Heart right ventricle (tissue), 16 donors: Measurements from ENCODE around the gene MCCC1. TPM values are rescaled to one million over a fixed set of nuclear protein-coding genes. Genes with fewer than 3 reads are reported as not detected.
"Not testable (repeated sequence)": the region's sequence is repeated elsewhere in the genome, so short reads cannot be mapped to it uniquely, and the experiment has no call there.

Source experiments
- ATAC-seq, 8 donors: fragments of 200-7000 bp; cut with Tn5 transposase; one replicate each; pipeline ENCODE4 v1.9.1; 2020; ENCODE audit warnings: mild to moderate bottlenecking in 8 of 8, moderate library complexity in 8 of 8, moderate number of reproducible peaks in 1 of 8
- DNase-seq, 2 donors: peaks; one replicate each; pipeline ENCODE4 v3.0.0-alpha.2; 2020
- H3K27ac ChIP-seq, 10 donors: fragments of 200-600 bp; sonication (generic) in 2 of 10; one replicate each; pipeline versions ENCODE4 v1.5.0 to v1.8.0; 2020 to 2022; ENCODE audit warnings: mild to moderate bottlenecking in 3 of 10
- H3K27me3 ChIP-seq, 7 donors: fragments of 200-600 bp; one replicate each; pipeline ENCODE4 v1.8.0; 2021 to 2022; ENCODE audit warnings: mild to moderate bottlenecking in 2 of 7
- H3K36me3 ChIP-seq, 9 donors: fragments of 200-600 bp; sonication (generic) in 1 of 9; one replicate each; pipeline versions ENCODE4 v1.5.0 to v1.8.0; 2020 to 2022; ENCODE audit warnings: mild to moderate bottlenecking in 2 of 9
- H3K4me1 ChIP-seq, 9 donors: fragments of 200-600 bp; sonication (generic) in 1 of 9; one replicate each; pipeline versions ENCODE4 v1.5.0 to v1.8.0; 2020 to 2022; ENCODE audit warnings: mild to moderate bottlenecking in 4 of 9
- H3K4me3 ChIP-seq, 10 donors: fragments of 200-600 bp; sonication (generic) in 2 of 10; one replicate each; pipeline versions ENCODE4 v1.5.0 to v1.8.0; 2020 to 2022; ENCODE audit warnings: mild to moderate bottlenecking in 7 of 10, moderate library complexity in 2 of 10
- H3K9me3 ChIP-seq, 11 donors: fragments of 200-600 bp in 10 of 11; sonication (generic) in 2 of 11; one replicate each; pipeline versions ENCODE4 v1.5.0 to v1.8.0; 2013 to 2022; ENCODE audit warnings: mild to moderate bottlenecking in 2 of 11, control low read depth in 1 of 11, moderate library complexity in 1 of 11
- CTCF ChIP-seq, 9 donors: fragments of 200-600 bp; sonication (generic) in 2 of 9; IDR thresholded peaks; one replicate each; pipeline versions ENCODE4 v1.5.0 to v1.8.0; 2021 to 2022; ENCODE audit warnings: antibody characterized with exemption in 9 of 9, mild to moderate bottlenecking in 5 of 9, moderate library complexity in 1 of 9
- WGBS, 2 donors: extraction: QIAGEN DNeasy Blood & Tissue Kit; methylation state at CpG; one replicate each; pipeline ENCODE4 v1.1.7; 2013; ENCODE audit warnings: inconsistent platforms in 1 of 2; 5-methylcytosine and 5-hydroxymethylcytosine counted together
- intact Hi-C, 10 donors: fragments of 100-400 bp; cut with DNase I; formaldehyde crosslinking; loops; one replicate each; pipeline versions ENCODE4 v1.11.1 to v1.14.2; 2022
- polyA plus RNA-seq, 2 donors: library from polyadenylated mRNA; stranded (reverse); fragments of 200-250 nt; gene quantifications; one replicate each; pipeline ENCODE4 v1.2.3, GENCODE V29; 2013
- total RNA-seq, 10 donors: library from RNA; stranded (reverse); fragmentation: NEBNext Ultra II Directional in 3 of 10; extraction: Animal tissue kit (Norgen Biotek cat#: 25700) in 3 of 10; gene quantifications; one replicate each; pipeline versions ENCODE4 v1.2.1 to v1.2.4, GENCODE V29; 2021 to 2023
- donor health status: Arrhythmogenic right ventricular cardiomyopathy.
- donor health status: ischemic (EF 13 %, LVEDD 7.1; RV severe dilation, severe dysfunction).
- donor health status: healthy with polysubstance abuse.
- donor health status: DM: no; HTN: yes; CAD: no.
- donor health status: DM: no; HTN: no; CAD: no.
- donor health status: ischemic (EF 25% LVEDD 6.9; RV normal size, moderate dysfunction).
- donor health status: ischemic (EF 25% LVEDD 5.7; RV mildly dilated, moderate dysfunction).
- donor health status: healthy.
- donor health status: DM: yes; HTN: yes; CAD: no.
- donor health status: Ischemic cardiomyopathy.
- donor health status: ischemic (EF 35%, LVEDD 5.7; RV mildly dilated, moderate dysfunction).
- donor health status: nonischemic (EF 11% LVEDD 7.7; RV severe dilation, severe dysfunction).
- donor health status: DM: yes; HTN: yes; CAD: no.
- donor health status: PGD.
- donor health status: ischemic (EF 29% LVEDD 5.4; RV normal size, mild dysfunction).
- donor health status: nonischemic (EF 23%, LVEDD 6.1; RV moderate dilation, normal function).

The MCCC1 gene
- total and polyA plus RNA-seq, 12 donors: 28.9 to 62.9 (median 46.0) TPM

GRCh38 chr3:183108470-183108869 is 9.2 kb upstream of the MCCC1 start:
- peaks cover 0 to 15% (median 3%) of the 10 kb centered on the region in 9 donors for H3K4me1 ChIP-seq
- H3K27me3 ChIP-seq: peaks cover 0 to 16% (median 11%) of the 10 kb centered on the region in 7 donors
- 71 to 81% methylated on average over 4 of the region's 4 CpGs for WGBS, 2 donors
- ATAC-seq (no peak), DNase-seq (no peak)
- peak overlapping the region in 1 of 10 donors; percentile 52 for H3K27ac ChIP-seq
- intact Hi-C loops: no loop called here
- no peak for TF ChIP-seq CTCF (IDR thresholded peaks at IDR 0.05)
- peaks cover 0 to 12% (median 0%) of the 10 kb centered on the region in 11 donors for H3K9me3 ChIP-seq
- H3K4me3 ChIP-seq: no peak overlapping the region
- no peaks in the 10 kb centered on the region for H3K36me3 ChIP-seq

GRCh38 chr3:183108001-183108449 is 8.7 kb upstream of the MCCC1 start:
- Histone ChIP-seq H3K9me3 (peaks cover 0 to 12% (median 0%) of the 10 kb centered on the region in 11 donors), H3K36me3 (no peaks in the 10 kb centered on the region), H3K27ac (peak overlapping the region in 1 of 10 donors; percentile 52), H3K4me1 (peaks cover 0 to 15% (median 3%) of the 10 kb centered on the region in 9 donors), H3K4me3 (no peak overlapping the region), H3K27me3 (peaks cover 0 to 12% (median 9%) of the 10 kb centered on the region in 7 donors)
- intact Hi-C loops: no loop called here
- DNase-seq: no peak
- 45 to 55% methylated on average over 2 of the region's 2 CpGs for WGBS, 2 donors
- ATAC-seq: peak in 4 of 8 donors; percentile 34 to 51 (median 40)
- TF ChIP-seq CTCF (IDR thresholded peaks at IDR 0.05): no peak

GRCh38 chr3:183107372-183107771 is 8.1 kb upstream of the MCCC1 start:
- 92 to 95% methylated on average over 4 of the region's 4 CpGs for WGBS, 2 donors

DNA sequence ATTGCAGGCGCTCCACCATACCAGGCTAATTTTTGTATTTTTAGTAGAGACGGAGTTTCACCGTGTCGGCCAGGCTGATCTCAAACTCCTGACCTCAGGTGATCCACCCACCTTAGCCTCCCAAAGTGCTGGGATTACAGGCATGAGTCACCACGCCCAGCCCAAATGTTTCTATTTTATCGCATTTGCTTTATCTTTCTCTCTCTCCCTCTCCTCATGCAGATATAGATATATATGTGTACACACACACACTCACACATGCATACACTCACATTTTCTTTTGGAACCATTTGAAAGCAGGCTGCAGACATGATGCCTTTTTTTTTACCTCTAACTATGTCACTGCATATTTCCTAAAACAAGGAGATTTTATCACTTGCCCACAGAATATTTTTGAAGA is 7.3 kb upstream of the MCCC1 start:
- no peak for DNase-seq
- Histone ChIP-seq H3K27ac (no peak overlapping the region), H3K4me1 (peaks cover 0 to 15% (median 3%) of the 10 kb centered on the region in 9 donors), H3K36me3 (no peaks in the 10 kb centered on the region), H3K9me3 (peaks cover 0 to 8% (median 0%) of the 10 kb centered on the region in 11 donors), H3K4me3 (no peak overlapping the region), H3K27me3 (no peaks in the 10 kb centered on the region)
- 57 to 75% methylated on average over 6 of the region's 6 CpGs for WGBS, 2 donors
- ATAC-seq: no peak
- no peak for TF ChIP-seq CTCF (IDR thresholded peaks at IDR 0.05)
- intact Hi-C loops: no loop called here

More at GRCh38 chr3:183107372-183107771, 8.1 kb upstream of the MCCC1 start:
- DNase-seq, H3K4me3 ChIP-seq, ATAC-seq, H3K27me3 ChIP-seq, intact Hi-C loops, H3K36me3 ChIP-seq: not testable (repeated sequence)
- peaks cover 0 to 10% (median 0%) of the 10 kb centered on the region in 11 donors for H3K9me3 ChIP-seq
- peak overlapping the region in 1 of 10 donors; percentile 52 for H3K27ac ChIP-seq
- peaks cover 0 to 15% (median 3%) of the 10 kb centered on the region in 9 donors for H3K4me1 ChIP-seq

DNA sequence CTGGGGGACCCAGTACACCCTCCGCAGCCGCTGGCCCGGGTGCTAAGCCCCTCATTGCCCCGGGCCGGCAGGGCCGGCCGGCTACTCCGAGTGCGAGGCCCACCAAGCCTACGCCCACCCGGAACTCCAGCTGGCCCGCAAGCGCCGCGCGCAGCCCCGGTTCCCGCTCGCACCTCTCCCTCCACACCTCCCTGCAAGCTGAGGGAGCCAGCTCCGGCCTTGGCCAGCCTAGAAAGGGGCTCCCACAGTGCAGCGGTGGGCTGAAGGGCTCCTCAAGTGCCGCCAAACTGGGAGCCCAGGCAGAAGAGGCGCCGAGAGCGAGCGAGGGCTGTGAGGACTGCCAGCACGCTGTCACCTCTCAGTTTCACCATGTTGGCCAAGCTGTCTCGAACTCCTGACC is 4.7 kb upstream of the MCCC1 start:
- intact Hi-C loops, H3K4me3 ChIP-seq, ATAC-seq, H3K27me3 ChIP-seq, H3K36me3 ChIP-seq, H3K9me3 ChIP-seq, DNase-seq, H3K27ac ChIP-seq: not testable (repeated sequence)
- H3K4me1 ChIP-seq: peaks cover 0 to 22% (median 5%) of the 10 kb centered on the region in 9 donors
- WGBS, 2 donors: 96 to 98% methylated on average over 20 to 28 of the region's 28 CpGs

DNA sequence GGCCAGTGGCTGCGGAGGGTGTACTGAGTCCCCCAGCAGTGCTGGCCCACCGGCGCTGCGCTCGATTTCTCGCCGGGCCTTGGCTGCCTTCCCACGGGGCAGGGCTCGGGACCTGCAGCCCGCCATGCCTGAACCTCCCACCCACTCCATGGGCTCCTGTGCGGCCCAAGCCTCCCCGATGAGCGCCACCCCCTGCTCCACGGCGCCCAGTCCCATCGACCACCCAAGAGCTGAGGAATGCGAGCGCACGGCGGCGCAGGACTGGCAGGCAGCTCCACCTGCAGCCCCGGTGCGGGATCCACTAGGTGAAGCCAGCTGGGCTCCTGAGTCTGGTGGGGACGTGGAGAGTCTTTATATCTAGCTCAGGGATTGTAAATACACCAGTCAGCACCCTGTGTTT is 1.7 kb upstream of the MCCC1 start:
- H3K4me3 ChIP-seq, H3K9me3 ChIP-seq, H3K36me3 ChIP-seq, H3K27me3 ChIP-seq, intact Hi-C loops, DNase-seq, H3K27ac ChIP-seq, ATAC-seq: not testable (repeated sequence)
- peaks cover 0 to 22% (median 15%) of the 10 kb centered on the region in 9 donors for H3K4me1 ChIP-seq
- 97 to 99% methylated on average over 16 to 19 of the region's 24 CpGs for WGBS, 2 donors
